Endothelial cell of umbilical vein (primary cell): ENCODE data around the gene NFATC2IP. TPM values are rescaled to one million over a fixed set of nuclear protein-coding genes. Genes with fewer than 3 reads are reported as not detected.

ENCODE experiments used
- BruUV-seq: library from RNA; stranded (reverse); fragments of 400-500 nt; replicated peaks from 2 replicates; lab custom pipeline; 2021; lab: Mats Ljungman, UMichigan
- CTCF ChIA-PET: fragments of 300-600, 350-600 bp; sonication (Branson Sonifier 250); formaldehyde crosslinking; loops from one replicate; lab custom pipeline; 2021; ENCODE audit warnings: antibody characterized with exemption, inconsistent platforms; lab: Charles Lee
- POLR2A ChIA-PET: fragments of 300-600, 350-600 bp; sonication (Branson Sonifier 250); formaldehyde crosslinking; loops from one replicate; lab custom pipeline; 2021; ENCODE audit warnings: antibody characterized with exemption, inconsistent platforms; lab: Charles Lee
- DNase-seq: peaks from one replicate; pipeline ENCODE4 v3.0.0-alpha.2; 2011; ENCODE audit warnings: low read depth, low spot score
- FAIRE-seq: peaks from 2 replicates; lab custom pipeline; 2011; peaks lifted over from hg19 to GRCh38; lab: Jason Lieb, UNC
- H2AFZ ChIP-seq: 2 replicates; pipeline ENCODE4 v1.6.0; 2012; ENCODE audit warnings: low read depth, low read length, control low read depth, inconsistent platforms
- H3K27ac ChIP-seq: 2 replicates; pipeline ENCODE4 v1.5.1; 2011; ENCODE audit warnings: low read depth, mild to moderate bottlenecking, control low read depth, low read length, moderate library complexity; ENCODE audit not compliant: insufficient read depth
- H3K27me3 ChIP-seq, 2 experiments: 2 replicates each; pipeline versions ENCODE4 v1.6.0 to v1.6.1; 2011; ENCODE audit warnings: low read length in 2 of 2, mixed read lengths in 1 of 2; ENCODE audit not compliant: control insufficient read depth in 2 of 2, insufficient read depth in 2 of 2
- H3K36me3 ChIP-seq, 2 experiments: 2 replicates in 1 of 2; 3 replicates in 1 of 2; pipeline ENCODE4 v1.5.1; 2011; ENCODE audit warnings: low read length in 2 of 2, mild to moderate bottlenecking in 1 of 2, moderate library complexity in 1 of 2; ENCODE audit not compliant: control insufficient read depth in 2 of 2, insufficient read depth in 2 of 2; ENCODE audit errors: extremely low read depth in 1 of 2
- H3K4me1 ChIP-seq: 3 replicates; pipeline ENCODE4 v1.5.1; 2011; ENCODE audit warnings: mild to moderate bottlenecking, low read length; ENCODE audit not compliant: control insufficient read depth, insufficient read depth; ENCODE audit errors: extremely low read depth
- H3K4me2 ChIP-seq: 2 replicates; pipeline ENCODE4 v1.6.1; 2011; ENCODE audit warnings: low read length, control low read depth, mixed read lengths; ENCODE audit not compliant: insufficient read depth
- H3K4me3 ChIP-seq, 3 experiments: fragments of 200-600 bp in 1 of 3; sonication (generic), shearing (Covaris generic) in 1 of 3; replicated peaks in 1 of 3; 2 replicates each; pipeline ENCODE4 v1.5.1; 2011 to 2016; ENCODE audit warnings: control low read depth in 3 of 3, low read length in 3 of 3, mild to moderate bottlenecking in 2 of 3, inconsistent platforms in 1 of 3, low read depth in 1 of 3, moderate library complexity in 1 of 3; ENCODE audit not compliant: insufficient read depth in 1 of 3
- H3K79me2 ChIP-seq: 2 replicates; pipeline ENCODE4 v1.6.0; 2012; ENCODE audit warnings: low read length, inconsistent platforms; ENCODE audit not compliant: control insufficient read depth, insufficient read depth
- H3K9ac ChIP-seq: replicated peaks from 2 replicates; pipeline ENCODE3; 2011; ENCODE audit warnings: low read length, control low read depth; ENCODE audit not compliant: insufficient read depth; ENCODE audit errors: extremely low read depth
- H3K9me1 ChIP-seq: replicated peaks from 3 replicates; pipeline ENCODE4 v1.6.0; 2011; ENCODE audit warnings: mild to moderate bottlenecking, low read length; ENCODE audit not compliant: control insufficient read depth, insufficient read depth; ENCODE audit errors: extremely low read depth
- H3K9me3 ChIP-seq: replicated peaks from 2 replicates; pipeline ENCODE4 v1.5.1; 2012; ENCODE audit warnings: low read length, inconsistent platforms; ENCODE audit not compliant: control insufficient read depth, insufficient read depth
- H4K20me1 ChIP-seq: replicated peaks from 2 replicates; pipeline ENCODE3; 2011; ENCODE audit warnings: mild to moderate bottlenecking, low read length; ENCODE audit not compliant: control insufficient read depth, insufficient read depth; ENCODE audit errors: extremely low read depth
- EZH2 ChIP-seq: IDR thresholded peaks from 2 replicates; pipeline ENCODE4 v1.6.1; 2012; ENCODE audit warnings: borderline replicate concordance, low read depth, mild to moderate bottlenecking, moderate library complexity, low read length, inconsistent platforms; ENCODE audit not compliant: severe bottlenecking
- FOS ChIP-seq: IDR thresholded peaks from 2 replicates; pipeline ENCODE4 v1.6.1; 2011; ENCODE audit warnings: mild to moderate bottlenecking, low read length, moderate library complexity, borderline replicate concordance; ENCODE audit not compliant: insufficient read depth
- GATA2 ChIP-seq: IDR thresholded peaks from 2 replicates; pipeline ENCODE4 v1.7.0; 2011; ENCODE audit warnings: low read depth, mild to moderate bottlenecking, moderate library complexity, mixed read lengths, low read length; ENCODE audit not compliant: insufficient read length, insufficient read depth
- JUN ChIP-seq: IDR thresholded peaks from 2 replicates; pipeline ENCODE4 v1.6.1; 2011; ENCODE audit warnings: borderline replicate concordance, low read depth; ENCODE audit not compliant: insufficient read length, insufficient read depth
- MAX ChIP-seq: IDR thresholded peaks from 2 replicates; pipeline ENCODE4 v1.6.1; 2011; ENCODE audit not compliant: insufficient read depth, insufficient read length
- MYC ChIP-seq: IDR thresholded peaks from one replicate; pipeline ENCODE4 v1.6.1; 2011; ENCODE audit warnings: mild to moderate bottlenecking, low read depth, low read length
- POLR2A ChIP-seq: IDR thresholded peaks from 2 replicates; pipeline ENCODE4 v1.6.1; 2012; ENCODE audit warnings: low read depth, mild to moderate bottlenecking, control low read depth, low read length
- POLR2AphosphoS5 ChIP-seq: IDR thresholded peaks from 2 replicates; pipeline ENCODE4 v1.6.1; 2012; ENCODE audit warnings: low read depth, mild to moderate bottlenecking, control low read depth, low read length, moderate library complexity; ENCODE audit not compliant: insufficient read depth
- dilution Hi-C: fragments of 300-500 bp; cut with MboI; formaldehyde crosslinking; loops from one replicate; pipeline ENCODE4 v1.15.0; 2019; ENCODE audit warnings: low sequenced_read_pairs; ENCODE audit not compliant: extremely low pct_ligation_motif_present
- intact Hi-C: fragments of 100-400 bp; cut with micrococcal nuclease; formaldehyde crosslinking; loops from one replicate; pipeline ENCODE4 v1.10.0; 2022
- polyA plus RNA-seq, 4 experiments: library from polyadenylated mRNA; depleted of rRNA in 3 of 4; stranded (reverse) in 3 of 4; unstranded in 1 of 4; fragments of >200 nt; gene quantifications; 2 replicates each; pipeline versions ENCODE4 v1.2.1 to v1.2.3, GENCODE V29; 2011 to 2012; ENCODE audit warnings: missing spikeins in 1 of 4
- total RNA-seq: library from RNA; stranded (reverse); gene quantifications from 2 replicates; pipeline ENCODE4 v1.2.3, GENCODE V29; 2021
- TF ChIP-seq, protein P1 (sequence below), 2 donors: IDR thresholded peaks; 1 replicate in 1 of 2; 2 replicates in 1 of 2; pipeline ENCODE4 v1.5.1; 2011; ENCODE audit warnings: low read length in 2 of 2, mild to moderate bottlenecking in 2 of 2, moderate library complexity in 2 of 2, control low read depth in 1 of 2, inconsistent platforms in 1 of 2, low read depth in 1 of 2; ENCODE audit not compliant: insufficient read depth in 1 of 2; ENCODE audit errors: extremely low read depth in 1 of 2

NFATC2IP gene
- total and polyA plus RNA-seq, 2 donors (not counting 3 experiments of a cell fraction or from before 2014, with no cell fraction given), result 64.1 to 69.6 TPM

DNA sequence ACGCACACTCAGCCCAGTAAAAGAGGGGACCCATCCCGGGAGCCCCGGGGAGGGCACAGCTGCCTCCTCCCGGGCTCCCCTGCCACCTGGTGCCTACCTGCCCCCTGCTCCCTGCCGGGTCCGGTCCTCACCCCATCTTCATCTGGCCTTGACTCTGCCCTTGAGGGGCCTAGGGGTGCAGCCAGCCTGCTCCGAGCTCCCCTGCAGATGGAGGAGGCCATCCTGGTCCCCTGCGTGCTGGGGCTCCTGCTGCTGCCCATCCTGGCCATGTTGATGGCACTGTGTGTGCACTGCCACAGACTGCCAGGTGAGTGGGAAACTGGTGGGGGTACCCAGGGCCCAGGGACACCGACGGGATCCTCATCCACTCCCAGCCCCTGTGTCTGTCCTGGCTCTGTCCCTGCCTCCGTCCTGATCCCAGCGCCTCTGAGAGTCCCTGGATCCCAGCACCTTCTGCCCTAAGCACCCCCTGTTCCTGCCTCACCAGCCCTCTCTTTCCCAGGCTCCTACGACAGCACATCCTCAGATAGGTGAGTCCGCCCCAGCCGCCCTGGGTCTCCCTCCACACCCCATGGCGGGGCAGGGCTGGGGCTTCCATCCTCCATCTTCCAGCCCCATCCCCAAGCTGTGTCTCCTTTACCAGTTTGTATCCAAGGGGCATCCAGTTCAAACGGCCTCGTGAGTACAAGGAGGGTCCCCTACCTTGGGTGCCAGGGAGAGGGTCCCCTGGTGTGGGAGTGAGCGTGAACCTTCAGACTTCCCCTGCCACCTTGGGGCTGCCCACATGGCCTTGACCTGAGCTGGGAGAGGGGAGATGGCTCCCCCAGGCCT lies 34.7 kb downstream of the NFATC2IP start:
- Histone ChIP-seq H3K27me3 (no peaks in the 10 kb centered on the region), H4K20me1 (no peaks in the 10 kb centered on the region), H3K9ac (no peak overlapping the region), H3K27ac (no peak overlapping the region), H3K4me3 (no peak overlapping the region), H3K9me1 (no peaks in the 10 kb centered on the region), H3K4me2 (no peak overlapping the region), H3K36me3 (peaks cover 5 to 28% of the 10 kb centered on the region in 2 experiments), H3K9me3 (no peaks in the 10 kb centered on the region), H3K4me1 (no peaks in the 10 kb centered on the region), H2AFZ (no peak overlapping the region), H3K79me2 (no peaks in the 10 kb centered on the region)
- ChIA-PET POLR2A (interaction anchor here (0.9 kb wide), 1 partner anchor 35 kb away, joined by 3 read pairs; the partner anchor contains the start of gene NFATC2IP), CTCF (interaction anchor here (1.4 kb wide), 1 partner anchor 12 kb away, joined by 8 read pairs; no protein-coding TSS in a partner anchor)
- dilution Hi-C loops (no loop called here), intact Hi-C loops (no loop called here)
- FAIRE-seq, result no peak
- TF ChIP-seq MYC (no peak), POLR2A (no peak), MAX (no peak), JUN (no peak), FOS (no peak), EZH2 (no peak), POLR2AphosphoS5 (no peak), GATA2 (no peak)
- TF ChIP-seq, protein P1, sequence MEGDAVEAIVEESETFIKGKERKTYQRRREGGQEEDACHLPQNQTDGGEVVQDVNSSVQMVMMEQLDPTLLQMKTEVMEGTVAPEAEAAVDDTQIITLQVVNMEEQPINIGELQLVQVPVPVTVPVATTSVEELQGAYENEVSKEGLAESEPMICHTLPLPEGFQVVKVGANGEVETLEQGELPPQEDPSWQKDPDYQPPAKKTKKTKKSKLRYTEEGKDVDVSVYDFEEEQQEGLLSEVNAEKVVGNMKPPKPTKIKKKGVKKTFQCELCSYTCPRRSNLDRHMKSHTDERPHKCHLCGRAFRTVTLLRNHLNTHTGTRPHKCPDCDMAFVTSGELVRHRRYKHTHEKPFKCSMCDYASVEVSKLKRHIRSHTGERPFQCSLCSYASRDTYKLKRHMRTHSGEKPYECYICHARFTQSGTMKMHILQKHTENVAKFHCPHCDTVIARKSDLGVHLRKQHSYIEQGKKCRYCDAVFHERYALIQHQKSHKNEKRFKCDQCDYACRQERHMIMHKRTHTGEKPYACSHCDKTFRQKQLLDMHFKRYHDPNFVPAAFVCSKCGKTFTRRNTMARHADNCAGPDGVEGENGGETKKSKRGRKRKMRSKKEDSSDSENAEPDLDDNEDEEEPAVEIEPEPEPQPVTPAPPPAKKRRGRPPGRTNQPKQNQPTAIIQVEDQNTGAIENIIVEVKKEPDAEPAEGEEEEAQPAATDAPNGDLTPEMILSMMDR (IDR thresholded peaks at IDR 0.05; ENCODE audit: extremely low read depth in 1 of 2, insufficient read depth in 1 of 2, low read depth in 1 of 2, low read length in 2 of 2), result no peak
- no peak for DNase-seq
- no TSS peak for BruUV-seq
